Astrocyte of the spinal cord (primary cell): ENCODE results near the gene NAA40.

Experiments used
- DNase-seq: peaks from one replicate; pipeline ENCODE4 v3.0.0; 2011; ENCODE audit warnings: low read depth, low spot score
- H3K4me3 ChIP-seq: 2 replicates; pipeline ENCODE4 v1.5.1; 2011; ENCODE audit warnings: low read depth, mild to moderate bottlenecking, low read length, moderate library complexity
- in situ Hi-C: cut with HindIII; loops from 2 replicates; pipeline ENCODE4 v1.10.0; 2017; ENCODE audit warnings: low sequenced_read_pairs
- TF ChIP-seq, protein P1 (sequence below): IDR thresholded peaks from 2 replicates; pipeline ENCODE4 v1.5.1; 2012; ENCODE audit warnings: low read depth, mild to moderate bottlenecking, low read length, inconsistent platforms

The NAA40 gene

DNA sequence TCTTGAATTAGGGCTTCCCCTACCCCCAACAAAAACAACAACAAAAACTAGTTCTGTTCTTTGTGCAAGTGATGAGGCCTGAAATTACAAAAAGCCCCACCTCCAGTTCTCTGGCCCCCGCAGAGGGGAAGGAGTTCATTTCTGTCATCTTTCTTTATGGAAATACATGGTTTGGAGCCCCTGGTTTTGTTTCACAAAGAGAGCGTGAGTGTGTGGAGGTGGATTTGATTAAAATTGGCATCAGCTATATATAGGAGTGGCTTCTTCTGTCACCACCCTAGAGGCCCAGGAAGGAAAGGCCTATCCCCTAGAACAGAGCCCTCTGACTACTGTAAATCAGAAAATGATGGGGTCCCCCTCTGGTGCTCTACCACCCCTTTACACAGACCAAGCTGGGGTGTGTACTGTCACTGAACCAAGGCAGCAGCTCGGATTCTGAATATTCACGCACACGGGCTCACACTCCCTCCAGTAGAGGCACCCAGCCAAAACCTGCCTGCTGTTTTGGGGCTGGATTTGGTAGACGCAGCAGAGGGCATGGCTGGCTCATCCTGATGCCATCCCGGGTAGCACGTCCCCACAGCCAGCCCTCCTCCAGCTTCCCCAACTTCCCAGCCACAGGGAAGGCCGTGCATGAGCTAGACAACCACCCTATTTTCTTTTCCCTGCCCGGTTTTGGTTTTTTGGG, 41.2 kb upstream of the NAA40 start:
- H3K4me3 ChIP-seq, result no peak overlapping the region
- no peak for DNase-seq
- in situ Hi-C loops, result loop anchor here (10.0 kb wide), 1 partner anchor 63 kb away; the partner anchor contains the start of gene MARK2
- TF ChIP-seq, protein P1, sequence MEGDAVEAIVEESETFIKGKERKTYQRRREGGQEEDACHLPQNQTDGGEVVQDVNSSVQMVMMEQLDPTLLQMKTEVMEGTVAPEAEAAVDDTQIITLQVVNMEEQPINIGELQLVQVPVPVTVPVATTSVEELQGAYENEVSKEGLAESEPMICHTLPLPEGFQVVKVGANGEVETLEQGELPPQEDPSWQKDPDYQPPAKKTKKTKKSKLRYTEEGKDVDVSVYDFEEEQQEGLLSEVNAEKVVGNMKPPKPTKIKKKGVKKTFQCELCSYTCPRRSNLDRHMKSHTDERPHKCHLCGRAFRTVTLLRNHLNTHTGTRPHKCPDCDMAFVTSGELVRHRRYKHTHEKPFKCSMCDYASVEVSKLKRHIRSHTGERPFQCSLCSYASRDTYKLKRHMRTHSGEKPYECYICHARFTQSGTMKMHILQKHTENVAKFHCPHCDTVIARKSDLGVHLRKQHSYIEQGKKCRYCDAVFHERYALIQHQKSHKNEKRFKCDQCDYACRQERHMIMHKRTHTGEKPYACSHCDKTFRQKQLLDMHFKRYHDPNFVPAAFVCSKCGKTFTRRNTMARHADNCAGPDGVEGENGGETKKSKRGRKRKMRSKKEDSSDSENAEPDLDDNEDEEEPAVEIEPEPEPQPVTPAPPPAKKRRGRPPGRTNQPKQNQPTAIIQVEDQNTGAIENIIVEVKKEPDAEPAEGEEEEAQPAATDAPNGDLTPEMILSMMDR, result no peak

DNA sequence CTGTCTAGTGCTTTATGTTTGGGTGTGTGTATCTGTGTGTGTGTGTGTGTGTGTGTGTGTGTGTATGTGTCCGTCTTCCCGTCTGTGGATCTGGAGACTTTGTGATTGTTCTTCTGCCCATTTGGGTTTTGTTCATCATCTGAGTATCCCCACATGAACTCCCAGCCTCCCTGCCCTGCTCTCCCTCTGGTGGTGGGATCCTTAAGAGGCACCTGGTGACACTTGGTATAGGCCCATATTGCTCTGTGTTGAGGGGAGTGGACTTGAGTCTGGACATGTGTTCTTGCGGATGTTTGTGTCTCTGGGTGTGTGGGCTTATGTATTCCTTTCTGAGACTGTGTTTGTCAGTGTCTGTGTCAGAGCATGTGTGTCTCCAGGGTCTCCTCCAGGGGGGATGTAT, 37.1 kb upstream of the NAA40 start:
- in situ Hi-C loops, result no loop called here
- TF ChIP-seq, protein P1, result peak; percentile 55
- DNase-seq, result no peak
- no peak overlapping the region for H3K4me3 ChIP-seq

DNA sequence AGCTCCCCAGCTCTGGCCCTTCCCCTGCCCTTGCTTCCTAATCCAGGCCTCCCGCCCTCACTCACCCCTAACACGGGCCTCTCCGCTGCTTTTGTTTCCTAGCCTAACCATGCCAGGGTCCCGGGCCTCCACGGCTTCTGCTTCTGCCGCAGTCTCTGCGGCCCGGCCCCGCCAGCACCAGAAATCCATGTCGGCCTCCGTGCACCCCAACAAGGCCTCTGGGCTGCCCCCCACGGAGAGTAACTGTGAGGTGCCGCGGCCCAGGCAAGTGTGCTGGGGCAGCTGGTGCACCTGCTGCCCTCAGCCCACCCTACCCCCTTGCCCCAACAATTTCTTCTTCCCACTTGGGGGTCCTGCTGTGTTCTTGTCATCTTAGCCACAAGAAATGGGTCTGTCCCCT, 34.9 kb upstream of the NAA40 start:
- in situ Hi-C loops, result no loop called here
- no peak overlapping the region for H3K4me3 ChIP-seq
- DNase-seq, result no peak
- TF ChIP-seq, protein P1, result no peak

DNA sequence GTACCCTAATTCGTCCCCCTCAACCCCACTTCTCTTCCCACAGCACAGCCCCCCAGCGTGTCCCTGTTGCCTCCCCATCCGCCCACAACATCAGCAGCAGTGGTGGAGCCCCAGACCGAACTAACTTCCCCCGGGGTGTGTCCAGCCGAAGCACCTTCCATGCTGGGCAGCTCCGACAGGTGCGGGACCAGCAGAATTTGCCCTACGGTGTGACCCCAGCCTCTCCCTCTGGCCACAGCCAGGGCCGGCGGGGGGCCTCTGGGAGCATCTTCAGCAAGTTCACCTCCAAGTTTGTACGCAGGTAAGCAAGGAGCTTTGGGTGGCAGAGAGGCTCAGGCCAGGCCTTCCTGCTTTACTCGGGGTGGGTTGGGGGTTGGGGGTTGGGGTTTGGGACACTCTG, 34.1 kb upstream of the NAA40 start:
- TF ChIP-seq, protein P1, result no peak
- no peak for DNase-seq
- in situ Hi-C loops, result no loop called here

DNA sequence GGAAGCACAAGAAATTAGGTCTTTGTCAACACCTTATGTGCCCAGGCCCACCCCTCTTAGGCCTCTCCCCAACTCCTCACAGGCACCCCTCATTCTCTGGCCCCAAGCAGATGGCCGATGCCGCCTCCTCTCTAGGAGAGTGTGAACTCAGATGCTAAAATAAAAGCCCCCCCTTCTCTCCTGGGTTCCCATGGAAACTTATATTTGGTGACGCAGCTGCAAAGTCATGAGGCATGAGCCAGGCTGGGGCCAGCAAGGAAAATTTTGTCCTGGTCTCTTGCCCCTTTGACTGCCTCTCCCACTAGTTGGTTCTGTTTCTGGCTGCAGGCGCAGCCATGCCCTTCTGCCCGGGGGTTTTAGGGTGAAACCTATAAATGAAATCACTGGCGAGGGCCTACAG, 33.6 kb upstream of the NAA40 start:
- in situ Hi-C loops, result no loop called here
- H3K4me3 ChIP-seq, result no peak overlapping the region
- no peak for DNase-seq
- TF ChIP-seq, protein P1, result no peak

More for the DNA sequence above, 34.1 kb upstream of the NAA40 start:
- no peak overlapping the region for H3K4me3 ChIP-seq

DNA sequence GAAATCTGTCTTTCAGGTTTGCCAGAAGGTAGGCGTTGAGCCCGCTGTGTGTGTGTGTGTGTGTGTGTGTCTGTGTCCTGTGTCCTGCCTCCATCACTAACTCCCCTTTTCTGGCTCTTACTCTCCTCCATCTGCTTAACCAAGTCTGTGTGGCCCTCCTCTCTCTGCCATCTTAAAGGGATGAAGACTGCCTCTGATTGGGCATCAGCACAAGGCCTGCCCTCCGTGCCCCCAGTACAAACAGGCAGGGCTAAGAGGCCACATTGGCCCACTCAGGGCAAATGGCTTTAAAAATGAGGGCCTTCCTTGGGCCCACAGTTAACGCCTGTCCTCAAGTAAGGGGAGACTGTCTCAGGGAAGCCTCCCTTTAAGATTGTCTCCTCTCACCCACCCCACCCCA, 32.7 kb upstream of the NAA40 start:
- in situ Hi-C loops, result no loop called here

More for the DNA sequence above, 32.7 kb upstream of the NAA40 start:
- TF ChIP-seq, protein P1, result no peak
- no peak overlapping the region for H3K4me3 ChIP-seq
- DNase-seq, result no peak
